ENCODE measurements around the gene ZIC4. TPM values are rescaled to one million over a fixed set of nuclear protein-coding genes. Genes with fewer than 3 reads are reported as not detected.

The ZIC4 gene
- total and polyA plus RNA-seq, 2 experiments from 2014 or later: not detected

DNA sequence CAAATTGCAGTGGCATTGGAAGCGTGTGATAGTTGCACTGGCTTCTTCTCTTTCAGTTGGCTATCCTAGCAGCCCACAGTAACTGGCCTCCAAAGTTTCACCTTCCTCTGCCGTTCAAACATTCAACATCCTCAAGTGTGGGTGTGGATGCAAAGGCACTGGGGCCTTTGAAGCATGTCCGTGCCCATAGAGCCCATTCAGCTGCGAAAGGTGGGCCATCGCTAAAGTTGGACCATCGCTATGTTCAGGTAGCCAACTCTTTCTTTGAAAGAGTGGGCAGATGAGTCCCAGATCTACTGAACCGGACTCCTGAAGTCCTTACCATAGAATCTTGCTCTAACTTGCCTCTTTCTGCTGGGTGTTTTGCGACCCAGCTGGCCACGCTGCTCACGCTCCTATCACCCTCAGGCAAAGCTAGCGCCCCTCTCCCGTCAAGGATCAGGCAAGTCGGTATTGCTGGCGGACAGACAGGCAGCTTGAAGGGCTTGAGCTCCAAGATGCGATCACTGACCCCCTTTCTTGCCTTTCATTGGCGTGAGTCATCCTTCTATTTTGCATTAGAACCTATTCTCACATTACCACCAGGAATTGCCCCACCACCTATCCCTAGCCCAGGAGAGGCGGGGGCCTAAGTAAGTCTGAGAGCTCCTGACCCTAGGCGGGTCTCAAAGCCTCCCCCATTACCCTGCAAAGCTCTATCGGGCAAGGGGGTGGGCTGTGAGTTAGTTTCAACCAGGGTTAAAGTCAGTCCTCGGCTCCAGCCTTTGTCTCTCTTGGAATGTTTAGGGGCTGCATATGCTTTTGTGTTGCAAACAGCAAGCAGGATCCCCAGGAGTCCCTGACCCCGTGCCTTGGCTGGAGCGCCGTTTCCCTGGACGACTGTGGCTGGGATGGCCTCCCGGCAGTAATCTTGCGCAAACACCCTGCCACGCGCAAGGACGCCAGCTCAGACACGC, 28.7 kb downstream of the ZIC4 start:
- H2AFZ ChIP-seq: no peak overlapping the region
- peaks cover 97% of the 10 kb centered on the region for H3K27me3 ChIP-seq (ENCODE audit: insufficient read depth)
- no peaks in the 10 kb centered on the region for H3K36me3 Mint-ChIP-seq (ENCODE audit: low read depth)
- H3K27ac ChIP-seq (ENCODE audit: low read depth): peak overlapping the region; percentile 65; the same call in 1 of the 2 replicates
- H4K20me1 ChIP-seq (replicated peaks; ENCODE audit: insufficient read depth): peaks cover 8% of the 10 kb centered on the region; the same call in 1 of the 2 replicates
- no peaks in the 10 kb centered on the region for H3K9me2 ChIP-seq (ENCODE audit: insufficient read depth)
- peak overlapping the region; percentile 55 for H3K4me3 ChIP-seq
- no peaks in the 10 kb centered on the region for H3K9me3 Mint-ChIP-seq
- no peak for TF ChIP-seq EZH2phosphoT487 (IDR thresholded peaks at IDR 0.05; ENCODE audit: unreplicated experiment)
- TF ChIP-seq EZH2 (IDR thresholded peaks at IDR 0.05; ENCODE audit: low read depth, unreplicated experiment): peak; percentile 28
- TF ChIP-seq, protein P1, sequence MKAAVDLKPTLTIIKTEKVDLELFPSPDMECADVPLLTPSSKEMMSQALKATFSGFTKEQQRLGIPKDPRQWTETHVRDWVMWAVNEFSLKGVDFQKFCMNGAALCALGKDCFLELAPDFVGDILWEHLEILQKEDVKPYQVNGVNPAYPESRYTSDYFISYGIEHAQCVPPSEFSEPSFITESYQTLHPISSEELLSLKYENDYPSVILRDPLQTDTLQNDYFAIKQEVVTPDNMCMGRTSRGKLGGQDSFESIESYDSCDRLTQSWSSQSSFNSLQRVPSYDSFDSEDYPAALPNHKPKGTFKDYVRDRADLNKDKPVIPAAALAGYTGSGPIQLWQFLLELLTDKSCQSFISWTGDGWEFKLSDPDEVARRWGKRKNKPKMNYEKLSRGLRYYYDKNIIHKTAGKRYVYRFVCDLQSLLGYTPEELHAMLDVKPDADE (IDR thresholded peaks at IDR 0.05): no peak
- TF ChIP-seq CREB1 (CRISPR knock-in tag; IDR thresholded peaks at IDR 0.05; ENCODE audit: low read depth): no peak
- TF ChIP-seq CTCF (conservative IDR thresholded peaks at IDR 0.05; ENCODE audit: low read depth in 2 of 2): no peak
- no peak for TF ChIP-seq JUNB (IDR thresholded peaks at IDR 0.05; ENCODE audit: unreplicated experiment)
- no peak for TF ChIP-seq ZNF114 (CRISPR knock-in tag; IDR thresholded peaks at IDR 0.05)
- peak; percentile 37; the same call in 1 of the 2 replicates for TF ChIP-seq POLR2AphosphoS5 (IDR thresholded peaks at IDR 0.05; ENCODE audit: low read depth)
- no peak for TF ChIP-seq ZNF331 (CRISPR knock-in tag; IDR thresholded peaks at IDR 0.05; ENCODE audit: low read depth)
- no peak for TF ChIP-seq STAT1 (IDR thresholded peaks at IDR 0.05; ENCODE audit: unreplicated experiment)
- peak; percentile 43; the same call in 1 of the 2 replicates for TF ChIP-seq NANOG (IDR thresholded peaks at IDR 0.05; ENCODE audit: borderline replicate concordance)
- TF ChIP-seq, protein P2, sequence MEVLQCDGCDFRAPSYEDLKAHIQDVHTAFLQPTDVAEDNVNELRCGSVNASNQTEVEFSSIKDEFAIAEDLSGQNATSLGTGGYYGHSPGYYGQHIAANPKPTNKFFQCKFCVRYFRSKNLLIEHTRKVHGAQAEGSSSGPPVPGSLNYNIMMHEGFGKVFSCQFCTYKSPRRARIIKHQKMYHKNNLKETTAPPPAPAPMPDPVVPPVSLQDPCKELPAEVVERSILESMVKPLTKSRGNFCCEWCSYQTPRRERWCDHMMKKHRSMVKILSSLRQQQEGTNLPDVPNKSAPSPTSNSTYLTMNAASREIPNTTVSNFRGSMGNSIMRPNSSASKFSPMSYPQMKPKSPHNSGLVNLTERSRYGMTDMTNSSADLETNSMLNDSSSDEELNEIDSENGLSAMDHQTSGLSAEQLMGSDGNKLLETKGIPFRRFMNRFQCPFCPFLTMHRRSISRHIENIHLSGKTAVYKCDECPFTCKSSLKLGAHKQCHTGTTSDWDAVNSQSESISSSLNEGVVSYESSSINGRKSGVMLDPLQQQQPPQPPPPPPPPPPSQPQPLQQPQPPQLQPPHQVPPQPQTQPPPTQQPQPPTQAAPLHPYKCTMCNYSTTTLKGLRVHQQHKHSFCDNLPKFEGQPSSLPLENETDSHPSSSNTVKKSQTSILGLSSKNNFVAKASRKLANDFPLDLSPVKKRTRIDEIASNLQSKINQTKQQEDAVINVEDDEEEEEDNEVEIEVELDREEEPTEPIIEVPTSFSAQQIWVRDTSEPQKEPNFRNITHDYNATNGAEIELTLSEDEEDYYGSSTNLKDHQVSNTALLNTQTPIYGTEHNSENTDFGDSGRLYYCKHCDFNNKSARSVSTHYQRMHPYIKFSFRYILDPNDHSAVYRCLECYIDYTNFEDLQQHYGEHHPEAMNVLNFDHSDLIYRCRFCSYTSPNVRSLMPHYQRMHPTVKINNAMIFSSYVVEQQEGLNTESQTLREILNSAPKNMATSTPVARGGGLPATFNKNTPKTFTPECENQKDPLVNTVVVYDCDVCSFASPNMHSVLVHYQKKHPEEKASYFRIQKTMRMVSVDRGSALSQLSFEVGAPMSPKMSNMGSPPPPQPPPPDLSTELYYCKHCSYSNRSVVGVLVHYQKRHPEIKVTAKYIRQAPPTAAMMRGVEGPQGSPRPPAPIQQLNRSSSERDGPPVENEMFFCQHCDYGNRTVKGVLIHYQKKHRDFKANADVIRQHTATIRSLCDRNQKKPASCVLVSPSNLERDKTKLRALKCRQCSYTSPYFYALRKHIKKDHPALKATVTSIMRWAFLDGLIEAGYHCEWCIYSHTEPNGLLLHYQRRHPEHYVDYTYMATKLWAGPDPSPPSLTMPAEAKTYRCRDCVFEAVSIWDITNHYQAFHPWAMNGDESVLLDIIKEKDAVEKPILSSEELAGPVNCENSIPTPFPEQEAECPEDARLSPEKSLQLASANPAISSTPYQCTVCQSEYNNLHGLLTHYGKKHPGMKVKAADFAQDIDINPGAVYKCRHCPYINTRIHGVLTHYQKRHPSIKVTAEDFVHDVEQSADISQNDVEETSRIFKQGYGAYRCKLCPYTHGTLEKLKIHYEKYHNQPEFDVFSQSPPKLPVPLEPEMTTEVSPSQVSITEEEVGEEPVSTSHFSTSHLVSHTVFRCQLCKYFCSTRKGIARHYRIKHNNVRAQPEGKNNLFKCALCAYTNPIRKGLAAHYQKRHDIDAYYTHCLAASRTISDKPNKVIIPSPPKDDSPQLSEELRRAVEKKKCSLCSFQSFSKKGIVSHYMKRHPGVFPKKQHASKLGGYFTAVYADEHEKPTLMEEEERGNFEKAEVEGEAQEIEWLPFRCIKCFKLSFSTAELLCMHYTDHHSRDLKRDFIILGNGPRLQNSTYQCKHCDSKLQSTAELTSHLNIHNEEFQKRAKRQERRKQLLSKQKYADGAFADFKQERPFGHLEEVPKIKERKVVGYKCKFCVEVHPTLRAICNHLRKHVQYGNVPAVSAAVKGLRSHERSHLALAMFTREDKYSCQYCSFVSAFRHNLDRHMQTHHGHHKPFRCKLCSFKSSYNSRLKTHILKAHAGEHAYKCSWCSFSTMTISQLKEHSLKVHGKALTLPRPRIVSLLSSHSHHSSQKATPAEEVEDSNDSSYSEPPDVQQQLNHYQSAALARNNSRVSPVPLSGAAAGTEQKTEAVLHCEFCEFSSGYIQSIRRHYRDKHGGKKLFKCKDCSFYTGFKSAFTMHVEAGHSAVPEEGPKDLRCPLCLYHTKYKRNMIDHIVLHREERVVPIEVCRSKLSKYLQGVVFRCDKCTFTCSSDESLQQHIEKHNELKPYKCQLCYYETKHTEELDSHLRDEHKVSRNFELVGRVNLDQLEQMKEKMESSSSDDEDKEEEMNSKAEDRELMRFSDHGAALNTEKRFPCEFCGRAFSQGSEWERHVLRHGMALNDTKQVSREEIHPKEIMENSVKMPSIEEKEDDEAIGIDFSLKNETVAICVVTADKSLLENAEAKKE (CRISPR knock-in tag; IDR thresholded peaks at IDR 0.05): no peak
- TF ChIP-seq, protein P3, sequence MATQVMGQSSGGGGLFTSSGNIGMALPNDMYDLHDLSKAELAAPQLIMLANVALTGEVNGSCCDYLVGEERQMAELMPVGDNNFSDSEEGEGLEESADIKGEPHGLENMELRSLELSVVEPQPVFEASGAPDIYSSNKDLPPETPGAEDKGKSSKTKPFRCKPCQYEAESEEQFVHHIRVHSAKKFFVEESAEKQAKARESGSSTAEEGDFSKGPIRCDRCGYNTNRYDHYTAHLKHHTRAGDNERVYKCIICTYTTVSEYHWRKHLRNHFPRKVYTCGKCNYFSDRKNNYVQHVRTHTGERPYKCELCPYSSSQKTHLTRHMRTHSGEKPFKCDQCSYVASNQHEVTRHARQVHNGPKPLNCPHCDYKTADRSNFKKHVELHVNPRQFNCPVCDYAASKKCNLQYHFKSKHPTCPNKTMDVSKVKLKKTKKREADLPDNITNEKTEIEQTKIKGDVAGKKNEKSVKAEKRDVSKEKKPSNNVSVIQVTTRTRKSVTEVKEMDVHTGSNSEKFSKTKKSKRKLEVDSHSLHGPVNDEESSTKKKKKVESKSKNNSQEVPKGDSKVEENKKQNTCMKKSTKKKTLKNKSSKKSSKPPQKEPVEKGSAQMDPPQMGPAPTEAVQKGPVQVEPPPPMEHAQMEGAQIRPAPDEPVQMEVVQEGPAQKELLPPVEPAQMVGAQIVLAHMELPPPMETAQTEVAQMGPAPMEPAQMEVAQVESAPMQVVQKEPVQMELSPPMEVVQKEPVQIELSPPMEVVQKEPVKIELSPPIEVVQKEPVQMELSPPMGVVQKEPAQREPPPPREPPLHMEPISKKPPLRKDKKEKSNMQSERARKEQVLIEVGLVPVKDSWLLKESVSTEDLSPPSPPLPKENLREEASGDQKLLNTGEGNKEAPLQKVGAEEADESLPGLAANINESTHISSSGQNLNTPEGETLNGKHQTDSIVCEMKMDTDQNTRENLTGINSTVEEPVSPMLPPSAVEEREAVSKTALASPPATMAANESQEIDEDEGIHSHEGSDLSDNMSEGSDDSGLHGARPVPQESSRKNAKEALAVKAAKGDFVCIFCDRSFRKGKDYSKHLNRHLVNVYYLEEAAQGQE (IDR thresholded peaks at IDR 0.05; ENCODE audit: unreplicated experiment): no peak
- 0 out of 2 replicates have a peak overlapping the region, but pooled peaks have one; percentile 21 for H3K27ac Mint-ChIP-seq
- H3K4me3 Mint-ChIP-seq: peak overlapping the region; percentile 80
- no peaks in the 10 kb centered on the region for H3K36me3 ChIP-seq (ENCODE audit: insufficient read depth)
- peaks cover 81% of the 10 kb centered on the region for H3K4me1 ChIP-seq (ENCODE audit: insufficient read depth)
- H3K27me3 Mint-ChIP-seq (ENCODE audit: insufficient read depth, low read depth, poor library complexity): peaks cover 95% of the 10 kb centered on the region
- ATAC-seq (peak; percentile 85), DNase-seq (ENCODE audit: low spot score) (peak; percentile 96)
- peaks cover 35% of the 10 kb centered on the region for H3F3A ChIP-seq (replicated peaks; ENCODE audit: low read depth)
- peak overlapping the region; percentile 76 for H3K4me2 ChIP-seq
- H3K4me1 Mint-ChIP-seq: peaks cover 64% of the 10 kb centered on the region
- H3K79me2 ChIP-seq (replicated peaks; ENCODE audit: insufficient read depth): no peaks in the 10 kb centered on the region

All from GM23338 (cell line).